Transverse colon (tissue), 4 donors: ENCODE results near the gene KIAA2012. TPM values are rescaled to one million over a fixed set of nuclear protein-coding genes. Genes with fewer than 3 reads are reported as not detected.

Experiments used
- DNase-seq: peaks from one replicate; pipeline ENCODE4 v3.0.0-alpha.2; 2019
- H3K27ac ChIP-seq, 4 donors: fragments of 200-600 bp; sonication (generic); 2 replicates each; pipeline ENCODE4 v1.5.1; 2016 to 2018; ENCODE audit warnings: inconsistent platforms in 4 of 4
- H3K27me3 ChIP-seq: fragments of 200-600 bp; sonication (generic); 2 replicates; pipeline ENCODE4 v1.5.1; 2017; ENCODE audit warnings: inconsistent platforms
- H3K36me3 ChIP-seq, 4 donors: fragments of 200-600 bp; sonication (generic); 2 replicates each; pipeline ENCODE4 v1.5.1; 2017 to 2019; ENCODE audit warnings: inconsistent platforms in 4 of 4
- H3K4me1 ChIP-seq, 4 donors: fragments of 200-600 bp; sonication (generic); 2 replicates each; pipeline ENCODE4 v1.5.1; 2017 to 2020; ENCODE audit warnings: inconsistent platforms in 4 of 4
- H3K4me3 ChIP-seq, 4 donors: fragments of 200-600 bp; sonication (generic); 1 replicate in 1 of 4; 2 replicates in 3 of 4; pipeline versions ENCODE4 v1.5.1 to v1.6.1; 2017 to 2019; ENCODE audit warnings: inconsistent platforms in 4 of 4
- H3K9me3 ChIP-seq, 2 donors: fragments of 200-600 bp; sonication (generic); 2 replicates each; pipeline ENCODE4 v1.5.1; 2017 to 2019; ENCODE audit warnings: inconsistent platforms in 2 of 2
- CTCF ChIP-seq, 5 experiments: fragments of 200-600 bp in 3 of 5; fragments of 450-650 bp in 2 of 5; sonication (generic) in 3 of 5; IDR thresholded peaks; 1 replicate in 2 of 5; 2 replicates in 3 of 5; pipeline ENCODE4 v1.5.1; 2016 to 2017; ENCODE audit warnings: antibody characterized with exemption in 5 of 5, inconsistent platforms in 3 of 5, mild to moderate bottlenecking in 2 of 5, moderate library complexity in 1 of 5
- EP300 ChIP-seq: sonication (generic); formaldehyde crosslinking; IDR thresholded peaks from one replicate; pipeline ENCODE4 v1.6.1; 2017; ENCODE audit warnings: antibody characterized with exemption, low read depth
- POLR2A ChIP-seq: fragments of 450-650 bp; IDR thresholded peaks from one replicate; pipeline ENCODE4 v1.6.1; 2016; ENCODE audit warnings: antibody characterized with exemption, mild to moderate bottlenecking, moderate library complexity
- POLR2AphosphoS5 ChIP-seq, 3 donors: sonication (generic); formaldehyde crosslinking; IDR thresholded peaks; one replicate each; pipeline ENCODE4 v1.6.1; 2016; ENCODE audit warnings: antibody characterized with exemption in 3 of 3
- WGBS, 2 donors: methylation state at CpG; one replicate each; pipeline ENCODE4 v1.1.5; 2018; ENCODE audit warnings: low coverage in 1 of 2; 5-methylcytosine and 5-hydroxymethylcytosine counted together
- in situ Hi-C, 4 donors: fragments of 200-750 bp; cut with MboI; loops; one replicate each; pipeline versions ENCODE4 v1.15.0 to v1.15.1; 2017; ENCODE audit warnings: low sequenced_read_pairs in 3 of 4, low pct_ligation_motif_present in 1 of 4, low pct_unique_long_range_greater_than_20kb in 1 of 4
- intact Hi-C: fragments of 100-400 bp; cut with DNase I; formaldehyde crosslinking; loops from one replicate; pipeline ENCODE4 v1.15.1; 2023; ENCODE audit warnings: low total_unique reads
- total RNA-seq, 4 donors: library from RNA; depleted of rRNA; stranded (reverse); fragments of >200 nt; gene quantifications; one replicate each; pipeline ENCODE4 v1.1.0, GENCODE V29; 2016

The KIAA2012 gene
- total RNA-seq, 4 donors from 2014 or later: not detected

GRCh38 chr2:202035941-202036372, 37.1 kb upstream of the KIAA2012 start:
- Histone ChIP-seq H3K4me1 (peaks cover 5 to 40% (median 25%) of the 10 kb centered on the region in 4 donors), H3K27ac (peak overlapping the region; percentile 91 to 99 (median 94)), H3K4me3 (peak overlapping the region; percentile 12 to 82 (median 73)), H3K36me3 (no peaks in the 10 kb centered on the region), H3K9me3 (no peaks in the 10 kb centered on the region), H3K27me3 (peaks cover 37% of the 10 kb centered on the region)
- no peak for TF ChIP-seq CTCF (IDR thresholded peaks at IDR 0.05)
- TF ChIP-seq POLR2A: no peak
- no peak for TF ChIP-seq EP300
- no peak for TF ChIP-seq POLR2AphosphoS5 (IDR thresholded peaks at IDR 0.05)
- intact Hi-C loops: loop anchor here (2.0 kb wide), 1 partner anchor 143 kb away; no protein-coding TSS in a partner anchor
- DNase-seq: no peak
- 71 to 100% methylated on average over 4 to 32 of the region's 32 CpGs for WGBS, 2 donors
- in situ Hi-C loops: loop anchor here in 1 of 4 donors (10.0 kb wide), 1 partner anchor 171 kb away; no protein-coding TSS in a partner anchor

DNA sequence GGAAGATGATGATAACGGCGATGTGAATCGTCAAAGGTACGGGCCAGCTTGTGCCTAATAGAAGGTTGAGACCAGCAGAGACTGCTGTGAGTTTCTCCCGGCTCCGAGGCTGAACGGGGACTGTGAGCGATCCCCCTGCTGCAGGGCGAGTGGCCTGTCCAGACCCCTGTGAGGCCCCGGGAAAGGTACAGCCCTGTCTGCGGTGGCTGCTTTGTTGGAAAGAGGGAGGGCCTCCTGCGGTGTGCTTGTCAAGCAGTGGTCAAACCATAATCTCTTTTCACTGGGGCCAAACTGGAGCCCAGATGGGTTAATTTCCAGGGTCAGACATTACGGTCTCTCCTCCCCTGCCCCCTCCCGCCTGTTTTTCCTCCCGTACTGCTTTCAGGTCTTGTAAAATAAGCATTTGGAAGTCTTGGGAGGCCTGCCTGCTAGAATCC, 36.4 kb upstream of the KIAA2012 start:
- no peak for DNase-seq
- peaks cover 31% of the 10 kb centered on the region for H3K27me3 ChIP-seq
- 69% methylated on average over 15 of the region's 15 CpGs; no CpG with 5 or more reads in 1 of the 2 donors for WGBS, 2 donors
- peaks cover 5 to 40% (median 24%) of the 10 kb centered on the region in 4 donors for H3K4me1 ChIP-seq
- H3K9me3 ChIP-seq: no peaks in the 10 kb centered on the region
- intact Hi-C loops (no loop called here), in situ Hi-C loops (loop anchor here in 1 of 4 donors (10.0 kb wide), 1 partner anchor 172 kb away; no protein-coding TSS in a partner anchor)
- no peaks in the 10 kb centered on the region for H3K36me3 ChIP-seq
- H3K27ac ChIP-seq: peak overlapping the region; percentile 91 to 99 (median 94)
- TF ChIP-seq CTCF (IDR thresholded peaks at IDR 0.05) (no peak), POLR2AphosphoS5 (IDR thresholded peaks at IDR 0.05) (no peak), EP300 (no peak), POLR2A (no peak)
- peak overlapping the region; percentile 20 to 82 (median 73) for H3K4me3 ChIP-seq

DNA sequence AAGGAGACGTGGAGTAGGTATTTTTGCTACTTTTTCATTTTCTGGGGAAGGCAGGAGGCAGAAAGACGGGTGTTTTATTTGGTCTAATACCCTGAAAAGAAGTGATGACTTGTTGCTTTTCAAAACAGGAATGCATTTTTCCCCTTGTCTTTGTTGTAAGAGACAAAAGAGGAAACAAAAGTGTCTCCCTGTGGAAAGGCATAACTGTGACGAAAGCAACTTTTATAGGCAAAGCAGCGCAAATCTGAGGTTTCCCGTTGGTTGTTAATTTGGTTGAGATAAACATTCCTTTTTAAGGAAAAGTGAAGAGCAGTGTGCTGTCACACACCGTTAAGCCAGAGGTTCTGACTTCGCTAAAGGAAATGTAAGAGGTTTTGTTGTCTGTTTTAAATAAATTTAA, 36.0 kb upstream of the KIAA2012 start:
- H3K9me3 ChIP-seq: no peaks in the 10 kb centered on the region
- H3K36me3 ChIP-seq: no peaks in the 10 kb centered on the region
- 52 to 70% methylated on average over 7 of the region's 7 CpGs for WGBS, 2 donors
- H3K4me1 ChIP-seq: peaks cover 5 to 36% (median 21%) of the 10 kb centered on the region in 4 donors
- intact Hi-C loops: no loop called here
- in situ Hi-C loops: loop anchor here in 1 of 4 donors (10.0 kb wide), 1 partner anchor 172 kb away; no protein-coding TSS in a partner anchor
- peak overlapping the region; percentile 20 to 82 (median 73) for H3K4me3 ChIP-seq
- DNase-seq: no peak
- TF ChIP-seq POLR2AphosphoS5 (IDR thresholded peaks at IDR 0.05): peak; percentile 60 to 62 (median 61)
- no peak for TF ChIP-seq CTCF (IDR thresholded peaks at IDR 0.05)
- TF ChIP-seq EP300: peak; percentile 89
- peak; percentile 31 for TF ChIP-seq POLR2A
- H3K27me3 ChIP-seq: peaks cover 26% of the 10 kb centered on the region
- peak overlapping the region; percentile 91 to 99 (median 94) for H3K27ac ChIP-seq

GRCh38 chr2:202038471-202039277, 34.4 kb upstream of the KIAA2012 start:
- Histone ChIP-seq H3K4me1 (peaks cover 5 to 28% (median 19%) of the 10 kb centered on the region in 4 donors), H3K4me3 (peak overlapping the region in 1 of 4 donors; percentile 16), H3K27ac (peak overlapping the region; percentile 91 to 99 (median 94)), H3K27me3 (peaks cover 20% of the 10 kb centered on the region), H3K9me3 (no peaks in the 10 kb centered on the region), H3K36me3 (no peaks in the 10 kb centered on the region)
- in situ Hi-C loops: loop anchor here in 1 of 4 donors (10.0 kb wide), 1 partner anchor 174 kb away; no protein-coding TSS in a partner anchor
- TF ChIP-seq EP300: no peak
- no peak for TF ChIP-seq CTCF (IDR thresholded peaks at IDR 0.05)
- no peak for TF ChIP-seq POLR2AphosphoS5 (IDR thresholded peaks at IDR 0.05)
- no peak for TF ChIP-seq POLR2A
- DNase-seq: peak; percentile 23
- intact Hi-C loops: no loop called here
- WGBS, 2 donors: 47 to 51% methylated on average over 4 of the region's 4 CpGs
